ENCODE results near the gene ELMOD1.

ELMOD1 gene

DNA sequence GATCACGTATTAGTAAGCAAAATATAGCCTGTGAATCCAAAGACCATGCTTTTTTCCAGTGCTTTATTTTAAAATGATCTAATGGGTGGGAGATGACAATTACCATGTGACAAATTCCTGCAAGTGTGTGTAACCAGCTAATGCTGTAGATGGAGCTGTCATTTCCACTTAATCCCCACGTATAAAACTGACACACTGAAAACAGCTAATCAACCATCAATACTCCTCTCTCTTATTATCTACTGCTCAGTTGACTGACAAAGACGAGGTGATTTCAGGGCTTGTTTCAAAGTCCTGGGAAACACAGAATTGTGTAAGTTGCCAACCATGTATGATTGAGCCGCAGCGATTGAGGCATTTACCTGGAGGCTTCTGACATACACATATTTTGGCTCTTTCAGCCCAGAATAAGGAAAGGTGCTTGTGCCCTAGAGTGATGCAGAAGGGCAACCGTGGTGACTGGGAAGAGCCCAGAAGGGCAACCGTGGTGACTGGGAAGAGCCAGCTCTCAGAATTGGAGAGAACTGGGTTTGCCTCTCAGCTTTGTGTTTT, 111.2 kb downstream of the ELMOD1 start:
- no peak overlapping the region for H3K27ac ChIP-seq
- TF ChIP-seq, protein P1, sequence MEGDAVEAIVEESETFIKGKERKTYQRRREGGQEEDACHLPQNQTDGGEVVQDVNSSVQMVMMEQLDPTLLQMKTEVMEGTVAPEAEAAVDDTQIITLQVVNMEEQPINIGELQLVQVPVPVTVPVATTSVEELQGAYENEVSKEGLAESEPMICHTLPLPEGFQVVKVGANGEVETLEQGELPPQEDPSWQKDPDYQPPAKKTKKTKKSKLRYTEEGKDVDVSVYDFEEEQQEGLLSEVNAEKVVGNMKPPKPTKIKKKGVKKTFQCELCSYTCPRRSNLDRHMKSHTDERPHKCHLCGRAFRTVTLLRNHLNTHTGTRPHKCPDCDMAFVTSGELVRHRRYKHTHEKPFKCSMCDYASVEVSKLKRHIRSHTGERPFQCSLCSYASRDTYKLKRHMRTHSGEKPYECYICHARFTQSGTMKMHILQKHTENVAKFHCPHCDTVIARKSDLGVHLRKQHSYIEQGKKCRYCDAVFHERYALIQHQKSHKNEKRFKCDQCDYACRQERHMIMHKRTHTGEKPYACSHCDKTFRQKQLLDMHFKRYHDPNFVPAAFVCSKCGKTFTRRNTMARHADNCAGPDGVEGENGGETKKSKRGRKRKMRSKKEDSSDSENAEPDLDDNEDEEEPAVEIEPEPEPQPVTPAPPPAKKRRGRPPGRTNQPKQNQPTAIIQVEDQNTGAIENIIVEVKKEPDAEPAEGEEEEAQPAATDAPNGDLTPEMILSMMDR (conservative IDR thresholded peaks at IDR 0.05): no peak

DNA sequence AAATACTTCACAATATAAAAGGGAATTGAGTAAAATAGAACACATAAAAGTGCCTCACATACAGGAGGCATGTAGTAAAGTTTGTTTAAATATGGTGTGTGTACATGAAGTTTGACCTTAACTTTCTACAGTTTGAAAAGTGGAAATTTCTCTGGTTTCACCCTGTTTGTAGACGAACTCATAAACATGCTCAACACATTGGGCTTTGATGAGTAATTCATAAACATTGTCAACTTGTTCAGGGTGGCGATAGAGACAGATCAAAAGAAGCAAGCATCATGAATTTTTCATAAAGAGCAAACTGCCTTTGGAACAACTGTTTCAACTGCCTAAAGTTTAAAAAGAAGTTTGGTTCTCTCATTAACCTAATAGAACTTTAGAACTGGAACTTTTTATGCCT, 111.8 kb downstream of the ELMOD1 start:
- TF ChIP-seq, protein P1 (conservative IDR thresholded peaks at IDR 0.05): no peak
- H3K27ac ChIP-seq: no peak overlapping the region

- H3K27ac ChIP-seq: no peak overlapping the region
- TF ChIP-seq, protein P1 (conservative IDR thresholded peaks at IDR 0.05): no peak
These were observed 113.5 kb downstream of the ELMOD1 start for GRCh38 chr11:107704451-107704850.

DNA sequence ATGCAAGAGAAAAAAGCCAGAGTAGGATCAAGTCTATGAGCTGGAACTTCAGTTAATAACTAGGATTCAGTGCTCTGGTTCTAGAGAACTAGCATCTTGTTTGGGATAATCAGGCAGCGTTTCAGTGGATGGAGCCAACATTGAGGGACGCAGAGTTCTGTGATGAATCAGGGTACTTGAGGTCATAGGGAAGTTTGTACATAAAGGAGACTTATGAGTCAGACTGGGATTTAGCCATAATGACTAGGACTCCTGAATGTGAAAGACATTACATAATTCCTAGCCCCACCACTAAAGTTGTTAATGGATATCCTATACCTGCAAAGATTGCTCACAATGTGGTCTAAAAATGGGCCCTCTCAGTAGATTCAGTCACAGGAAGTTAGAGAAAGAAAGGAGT, 114.1 kb downstream of the ELMOD1 start:
- H3K27ac ChIP-seq: no peak overlapping the region
- TF ChIP-seq, protein P1 (conservative IDR thresholded peaks at IDR 0.05): no peak

DNA sequence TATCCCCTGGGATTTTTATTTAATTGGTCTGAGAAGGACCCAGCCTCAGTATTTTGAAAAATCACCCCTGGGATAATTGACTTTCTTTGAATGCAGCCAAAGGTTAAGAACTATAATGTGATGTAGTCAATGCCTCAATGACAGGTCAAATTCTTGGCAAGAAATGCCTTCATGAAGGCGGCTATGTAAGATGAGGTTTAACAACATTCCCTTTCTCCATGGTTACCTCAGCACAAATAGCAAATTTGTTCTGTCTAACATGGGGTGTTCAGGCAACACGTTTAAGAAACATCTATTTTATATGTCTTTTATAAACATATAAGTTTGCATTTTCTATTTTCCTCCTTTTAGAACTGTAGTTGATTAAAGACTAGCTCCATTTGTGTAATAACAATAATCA, 115.6 kb downstream of the ELMOD1 start:
- TF ChIP-seq, protein P1 (conservative IDR thresholded peaks at IDR 0.05): no peak
- H3K27ac ChIP-seq: no peak overlapping the region

DNA sequence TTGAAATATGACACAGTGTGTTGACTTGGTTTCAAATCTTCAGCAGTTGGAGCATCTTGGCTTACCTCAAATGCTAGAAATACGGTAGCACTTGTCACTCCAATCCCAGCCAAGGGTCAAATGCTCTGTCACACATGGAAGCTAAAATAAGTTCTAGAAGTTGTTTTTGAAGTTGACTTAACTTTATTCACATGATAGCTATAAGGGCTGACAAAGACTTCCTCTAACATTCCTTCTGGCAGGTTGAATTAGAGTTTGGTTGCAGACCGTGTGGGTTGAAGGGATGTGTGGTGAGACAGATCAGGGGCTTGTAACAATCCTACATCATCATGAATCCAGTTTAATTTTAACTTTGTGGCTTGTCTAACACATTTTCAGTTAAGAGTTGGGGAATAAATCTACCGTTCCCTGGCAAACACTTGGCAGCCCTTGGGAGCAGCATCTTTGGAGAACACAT, 116.3 kb downstream of the ELMOD1 start:
- H3K27ac ChIP-seq: no peak overlapping the region
- TF ChIP-seq, protein P1 (conservative IDR thresholded peaks at IDR 0.05): no peak

DNA sequence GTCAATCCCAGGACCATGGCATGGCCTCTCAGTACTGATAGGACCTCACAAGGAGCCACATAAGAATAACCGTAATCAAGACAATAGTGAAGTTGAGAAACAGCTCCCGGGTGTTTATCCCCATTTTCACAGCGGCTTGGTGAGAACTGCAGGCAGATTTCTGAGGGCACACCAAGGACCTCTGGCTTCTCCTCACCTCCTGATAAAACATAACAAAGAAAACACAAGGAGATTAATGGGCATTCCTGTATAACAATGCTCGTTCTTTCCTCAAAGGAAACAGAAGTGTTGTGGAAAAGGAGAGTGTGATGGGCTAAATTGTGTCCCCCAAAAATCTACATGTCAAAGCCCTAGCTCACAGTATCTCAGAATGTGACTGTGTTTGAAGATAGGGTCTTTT, 116.9 kb downstream of the ELMOD1 start:
- H3K27ac ChIP-seq: no peak overlapping the region
- TF ChIP-seq, protein P1 (conservative IDR thresholded peaks at IDR 0.05): no peak
